SU-DHL-6 (cell line): ENCODE data around the gene S100A14.

Experiments
- H2AFZ ChIP-seq: fragments of 200-600 bp; sonication (generic); 2 replicates; pipeline ENCODE4 v1.6.1; 2014; ENCODE audit warnings: low read depth, mild to moderate bottlenecking, moderate library complexity, mixed read lengths, antibody characterized with exemption, low read length; ENCODE audit not compliant: severe bottlenecking
- H3F3A ChIP-seq: fragments of 200-600 bp; shearing (Covaris generic); 2 replicates; pipeline ENCODE4 v1.6.0; 2016; ENCODE audit warnings: antibody characterized with exemption, mild to moderate bottlenecking; ENCODE audit not compliant: insufficient read depth
- H3K27ac ChIP-seq: fragments of 200-600 bp; sonication (generic); 2 replicates; pipeline ENCODE4 v1.5.1; 2016; ENCODE audit warnings: low read depth, mild to moderate bottlenecking, low read length, moderate library complexity, mixed read lengths
- H3K27me3 ChIP-seq: fragments of 200-600 bp; sonication (generic), shearing (Covaris generic); 2 replicates; pipeline ENCODE4 v1.6.0; 2014; ENCODE audit warnings: mild to moderate bottlenecking, low read length
- H3K36me3 ChIP-seq: fragments of 200-600 bp; sonication (generic); 2 replicates; pipeline ENCODE4 v1.6.1; 2014; ENCODE audit warnings: mild to moderate bottlenecking, low read length, mixed read lengths
- H3K4me2 ChIP-seq: fragments of 300-600, 200-600 bp; shearing (Covaris generic), sonication (generic); 2 replicates; pipeline ENCODE4 v1.6.0; 2014; ENCODE audit warnings: low read length, low read depth, mild to moderate bottlenecking; ENCODE audit not compliant: poor library complexity, severe bottlenecking
- H3K4me3 ChIP-seq: fragments of 200-600 bp; sonication (generic); 2 replicates; pipeline ENCODE4 v1.5.1; 2014; ENCODE audit warnings: antibody characterized with exemption, low read length, mild to moderate bottlenecking, mixed read lengths; ENCODE audit not compliant: insufficient read depth, poor library complexity, severe bottlenecking
- H3K79me2 ChIP-seq: fragments of 200-600 bp; sonication (generic); 2 replicates; pipeline ENCODE4 v1.6.1; 2014; ENCODE audit warnings: mild to moderate bottlenecking, low read length, moderate library complexity; ENCODE audit not compliant: insufficient read depth
- H3K9ac ChIP-seq: fragments of 200-600 bp; sonication (generic); 2 replicates; pipeline ENCODE4 v1.7.0; 2014; ENCODE audit warnings: mild to moderate bottlenecking, low read length
- H3K9me2 ChIP-seq: fragments of 200-600 bp; sonication (generic); replicated peaks from 2 replicates; pipeline ENCODE4 v1.6.1; 2014; ENCODE audit warnings: low read length; ENCODE audit not compliant: insufficient read depth
- H3K9me3 ChIP-seq: fragments of 200-600 bp; sonication (generic); 2 replicates; pipeline ENCODE4 v1.6.1; 2014; ENCODE audit warnings: low read length, mixed read lengths; ENCODE audit not compliant: insufficient read depth
- H4K20me1 ChIP-seq: fragments of 200-600 bp; sonication (generic); 2 replicates; pipeline ENCODE4 v1.6.1; 2014; ENCODE audit warnings: low read depth, mild to moderate bottlenecking, antibody characterized with exemption, low read length, moderate library complexity, mixed read lengths
- EZH2phosphoT487 ChIP-seq: fragments of 200-600 bp; sonication (generic), shearing (Covaris generic); conservative IDR thresholded peaks from 2 replicates; pipeline ENCODE4 v1.6.1; 2018; ENCODE audit warnings: mild to moderate bottlenecking, antibody characterized with exemption, low read length, moderate library complexity, mixed read lengths
- TF ChIP-seq, protein P1 (sequence below): fragments of 200-600 bp; sonication (generic); IDR thresholded peaks from one replicate; pipeline ENCODE4 v1.5.1; 2017; ENCODE audit warnings: antibody characterized with exemption, mild to moderate bottlenecking, low read length, moderate library complexity; ENCODE audit not compliant: insufficient read depth, poor library complexity, severe bottlenecking

S100A14 gene

DNA sequence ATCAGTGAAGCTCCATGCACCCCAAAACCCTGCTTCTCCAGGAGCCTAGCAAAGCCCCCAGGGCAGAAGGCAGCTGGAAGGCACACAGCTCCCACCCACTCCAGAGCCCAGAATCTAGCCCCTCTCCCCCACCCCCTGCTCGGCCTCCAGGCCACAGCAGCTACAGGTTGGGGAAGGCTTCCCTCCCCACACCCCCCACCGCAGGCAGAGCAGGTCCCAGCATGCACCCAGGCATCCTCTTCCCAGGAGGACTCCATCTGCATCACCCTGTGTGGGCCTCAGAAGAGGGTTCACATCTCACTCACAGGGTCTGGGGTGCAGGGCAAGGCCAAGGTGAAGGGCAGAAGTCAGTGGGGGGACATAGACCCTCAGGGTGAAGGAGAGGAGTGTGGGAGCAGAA, 719 bp downstream of the S100A14 start:
- Histone ChIP-seq H4K20me1 (no peaks in the 10 kb centered on the region), H3K9me2 (no peaks in the 10 kb centered on the region), H3K27me3 (no peaks in the 10 kb centered on the region), H3K79me2 (no peaks in the 10 kb centered on the region), H3K27ac (no peak overlapping the region), H3K4me3 (no peak overlapping the region), H3K9ac (no peak overlapping the region), H3K4me2 (no peak overlapping the region), H3K9me3 (no peaks in the 10 kb centered on the region), H2AFZ (no peak overlapping the region), H3F3A (no peaks in the 10 kb centered on the region), H3K36me3 (no peaks in the 10 kb centered on the region)
- TF ChIP-seq EZH2phosphoT487 = no peak
- TF ChIP-seq, protein P1, sequence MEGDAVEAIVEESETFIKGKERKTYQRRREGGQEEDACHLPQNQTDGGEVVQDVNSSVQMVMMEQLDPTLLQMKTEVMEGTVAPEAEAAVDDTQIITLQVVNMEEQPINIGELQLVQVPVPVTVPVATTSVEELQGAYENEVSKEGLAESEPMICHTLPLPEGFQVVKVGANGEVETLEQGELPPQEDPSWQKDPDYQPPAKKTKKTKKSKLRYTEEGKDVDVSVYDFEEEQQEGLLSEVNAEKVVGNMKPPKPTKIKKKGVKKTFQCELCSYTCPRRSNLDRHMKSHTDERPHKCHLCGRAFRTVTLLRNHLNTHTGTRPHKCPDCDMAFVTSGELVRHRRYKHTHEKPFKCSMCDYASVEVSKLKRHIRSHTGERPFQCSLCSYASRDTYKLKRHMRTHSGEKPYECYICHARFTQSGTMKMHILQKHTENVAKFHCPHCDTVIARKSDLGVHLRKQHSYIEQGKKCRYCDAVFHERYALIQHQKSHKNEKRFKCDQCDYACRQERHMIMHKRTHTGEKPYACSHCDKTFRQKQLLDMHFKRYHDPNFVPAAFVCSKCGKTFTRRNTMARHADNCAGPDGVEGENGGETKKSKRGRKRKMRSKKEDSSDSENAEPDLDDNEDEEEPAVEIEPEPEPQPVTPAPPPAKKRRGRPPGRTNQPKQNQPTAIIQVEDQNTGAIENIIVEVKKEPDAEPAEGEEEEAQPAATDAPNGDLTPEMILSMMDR = no peak

DNA sequence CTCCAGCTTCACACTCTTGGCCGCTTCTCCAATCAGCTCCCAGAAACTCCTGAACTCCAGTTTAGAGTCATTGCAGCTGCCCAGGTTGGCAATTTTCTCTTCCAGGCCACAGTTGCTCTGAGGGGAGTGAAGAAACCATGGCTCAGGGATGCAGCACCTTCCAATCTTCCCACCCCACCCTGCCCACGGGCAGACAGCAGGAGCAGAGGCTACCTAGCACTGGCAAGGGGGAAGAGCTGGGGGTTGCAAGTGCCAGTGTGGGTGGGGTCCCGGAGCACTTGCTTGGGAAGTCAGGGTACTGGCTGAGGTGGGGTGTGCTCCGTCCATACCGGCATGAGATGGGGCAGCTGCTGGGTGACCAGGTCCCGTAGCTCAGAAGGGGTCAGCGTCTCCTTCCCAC, 1.2 kb downstream of the S100A14 start:
- Histone ChIP-seq H3K27ac (no peak overlapping the region), H4K20me1 (no peaks in the 10 kb centered on the region), H3K36me3 (no peaks in the 10 kb centered on the region), H3K4me3 (no peak overlapping the region), H3K9me2 (no peaks in the 10 kb centered on the region), H3K27me3 (no peaks in the 10 kb centered on the region), H3K79me2 (no peaks in the 10 kb centered on the region), H3K9me3 (no peaks in the 10 kb centered on the region), H3F3A (no peaks in the 10 kb centered on the region), H3K9ac (no peak overlapping the region), H2AFZ (no peak overlapping the region), H3K4me2 (no peak overlapping the region)
- no peak for TF ChIP-seq EZH2phosphoT487
- TF ChIP-seq, protein P1 = no peak

DNA sequence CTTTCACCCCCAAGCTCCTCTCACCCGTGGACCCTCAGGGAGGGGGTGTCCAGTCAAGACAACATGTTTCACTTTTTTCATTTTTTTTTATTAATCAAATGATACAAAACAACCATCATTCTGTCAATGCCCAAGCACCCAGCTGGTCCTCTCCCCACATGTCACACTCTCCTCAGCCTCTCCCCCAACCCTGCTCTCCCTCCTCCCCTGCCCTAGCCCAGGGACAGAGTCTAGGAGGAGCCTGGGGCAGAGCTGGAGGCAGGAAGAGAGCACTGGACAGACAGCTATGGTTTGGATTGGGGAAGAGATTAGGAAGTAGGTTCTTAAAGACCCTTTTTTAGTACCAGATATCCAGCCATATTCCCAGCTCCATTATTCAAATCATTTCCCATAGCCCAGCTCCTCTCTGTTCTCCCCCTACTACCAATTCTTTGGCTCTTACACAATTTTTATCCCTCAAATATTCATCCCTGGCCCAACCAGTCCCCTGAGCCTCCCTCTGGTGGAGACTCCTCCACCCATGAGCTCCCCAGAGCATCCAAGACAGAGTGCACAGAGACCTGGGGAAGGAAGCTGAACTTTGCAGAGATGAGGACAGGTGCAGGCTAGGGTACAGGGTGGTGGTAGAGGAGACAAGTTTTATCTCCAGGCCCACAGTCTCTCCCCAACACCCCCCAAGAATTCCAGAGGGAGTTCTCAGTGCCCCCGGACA, 1.8 kb downstream of the S100A14 start:
- H3K79me2 ChIP-seq = no peaks in the 10 kb centered on the region
- TF ChIP-seq, protein P1 = no peak
- no peak for TF ChIP-seq EZH2phosphoT487
- H3K4me3 ChIP-seq = no peak overlapping the region
- H3F3A ChIP-seq = no peaks in the 10 kb centered on the region
- no peak overlapping the region for H2AFZ ChIP-seq
- H3K27ac ChIP-seq = no peak overlapping the region
- no peaks in the 10 kb centered on the region for H3K27me3 ChIP-seq
- H3K9ac ChIP-seq = no peak overlapping the region
- no peaks in the 10 kb centered on the region for H3K36me3 ChIP-seq
- H3K4me2 ChIP-seq = no peak overlapping the region
- no peaks in the 10 kb centered on the region for H4K20me1 ChIP-seq
- no peaks in the 10 kb centered on the region for H3K9me2 ChIP-seq
- H3K9me3 ChIP-seq = no peaks in the 10 kb centered on the region
